NCI-H2171 treated with DMSO at 0.1 percent for 48 hours (cell line): ENCODE results near the gene C2orf80.
"Not testable (repeated sequence)": the region's sequence is repeated elsewhere in the genome, so short reads cannot be mapped to it uniquely, and the experiment has no call there.

Source experiments
- DNase-seq: peaks from one replicate; lab custom pipeline; 2025; lab: John Stamatoyannopoulos, UW

Gene C2orf80

GRCh38 chr2:208189810-208190503, at the start of gene C2orf80:
TSS of gene C2orf80 (minus strand) at chr2:208190030. CDS start at chr2:208186986, 3,044 bp downstream.
- DNase-seq: no peak

GRCh38 chr2:208235860-208236259, 46.0 kb upstream of the C2orf80 start:
- no peak for DNase-seq

GRCh38 chr2:208234786-208235185, 45.0 kb upstream of the C2orf80 start:
- DNase-seq: no peak

GRCh38 chr2:208228476-208228875, 38.6 kb upstream of the C2orf80 start:
- DNase-seq: no peak

- DNase-seq: no peak
Observed at GRCh38 chr2:208227581-208228232, 37.9 kb upstream of the C2orf80 start.

- no peak for DNase-seq
Observed at GRCh38 chr2:208224802-208225201, 35.0 kb upstream of the C2orf80 start.

GRCh38 chr2:208222351-208222750, 32.5 kb upstream of the C2orf80 start:
- DNase-seq: no peak

GRCh38 chr2:208221873-208222272, 32.0 kb upstream of the C2orf80 start:
- not testable (repeated sequence) for DNase-seq

- peak; percentile 65 for DNase-seq
Observed at GRCh38 chr2:208210688-208211451, 21.0 kb upstream of the C2orf80 start.

GRCh38 chr2:208208335-208209085, 18.7 kb upstream of the C2orf80 start:
- DNase-seq: no peak

GRCh38 chr2:208207769-208208168, 17.9 kb upstream of the C2orf80 start:
- no peak for DNase-seq

- DNase-seq: no peak
Observed at GRCh38 chr2:208204166-208204565, 14.3 kb upstream of the C2orf80 start.

- DNase-seq: no peak
Observed at GRCh38 chr2:208195531-208195930, 5.7 kb upstream of the C2orf80 start.

GRCh38 chr2:208192611-208193236, 2.9 kb upstream of the C2orf80 start:
- no peak for DNase-seq

- no peak for DNase-seq
Observed at GRCh38 chr2:208189069-208189809, 591 bp downstream of the C2orf80 start.

- no peak for DNase-seq
Observed at GRCh38 chr2:208186893-208187292, 2.9 kb downstream of the C2orf80 start.

GRCh38 chr2:208186465-208186864, 3.4 kb downstream of the C2orf80 start:
- no peak for DNase-seq

GRCh38 chr2:208183972-208184705, 5.7 kb downstream of the C2orf80 start:
- DNase-seq: no peak

- no peak for DNase-seq
Observed at GRCh38 chr2:208183526-208183925, 6.3 kb downstream of the C2orf80 start.

GRCh38 chr2:208182835-208183234, 7.0 kb downstream of the C2orf80 start:
- DNase-seq: no peak
